Measurements from ENCODE around the gene SDHA.
"Not testable (repeated sequence)": the region's sequence is repeated elsewhere in the genome, so short reads cannot be mapped to it uniquely, and the experiment has no call there.

DNA sequence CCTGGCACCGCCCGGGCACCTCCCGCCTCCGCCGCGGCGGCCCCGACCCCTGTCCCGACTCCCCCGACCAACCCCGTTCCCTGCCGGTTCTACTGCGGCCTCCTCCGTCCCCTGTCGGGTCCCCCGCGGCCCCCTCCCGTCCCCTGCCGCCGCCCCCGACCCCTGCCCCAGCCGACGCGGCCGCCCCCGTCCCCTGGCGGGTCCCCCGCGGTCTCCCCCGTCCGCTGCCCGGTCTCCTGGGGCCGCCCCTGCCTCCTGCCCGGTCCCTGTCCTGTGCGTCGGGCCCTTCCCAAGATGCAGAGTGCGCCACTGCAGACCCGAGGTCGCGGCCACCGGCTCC, 53.7 kb downstream of the SDHA start:
- TF ChIP-seq CHD4 (IDR thresholded peaks at IDR 0.05; ENCODE audit: borderline replicate concordance, low read length) = not testable (repeated sequence)
- TF ChIP-seq, protein P1, sequence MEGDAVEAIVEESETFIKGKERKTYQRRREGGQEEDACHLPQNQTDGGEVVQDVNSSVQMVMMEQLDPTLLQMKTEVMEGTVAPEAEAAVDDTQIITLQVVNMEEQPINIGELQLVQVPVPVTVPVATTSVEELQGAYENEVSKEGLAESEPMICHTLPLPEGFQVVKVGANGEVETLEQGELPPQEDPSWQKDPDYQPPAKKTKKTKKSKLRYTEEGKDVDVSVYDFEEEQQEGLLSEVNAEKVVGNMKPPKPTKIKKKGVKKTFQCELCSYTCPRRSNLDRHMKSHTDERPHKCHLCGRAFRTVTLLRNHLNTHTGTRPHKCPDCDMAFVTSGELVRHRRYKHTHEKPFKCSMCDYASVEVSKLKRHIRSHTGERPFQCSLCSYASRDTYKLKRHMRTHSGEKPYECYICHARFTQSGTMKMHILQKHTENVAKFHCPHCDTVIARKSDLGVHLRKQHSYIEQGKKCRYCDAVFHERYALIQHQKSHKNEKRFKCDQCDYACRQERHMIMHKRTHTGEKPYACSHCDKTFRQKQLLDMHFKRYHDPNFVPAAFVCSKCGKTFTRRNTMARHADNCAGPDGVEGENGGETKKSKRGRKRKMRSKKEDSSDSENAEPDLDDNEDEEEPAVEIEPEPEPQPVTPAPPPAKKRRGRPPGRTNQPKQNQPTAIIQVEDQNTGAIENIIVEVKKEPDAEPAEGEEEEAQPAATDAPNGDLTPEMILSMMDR (CRISPR knock-in tag; IDR thresholded peaks at IDR 0.05) = not testable (repeated sequence)
- TF ChIP-seq, protein P2, sequence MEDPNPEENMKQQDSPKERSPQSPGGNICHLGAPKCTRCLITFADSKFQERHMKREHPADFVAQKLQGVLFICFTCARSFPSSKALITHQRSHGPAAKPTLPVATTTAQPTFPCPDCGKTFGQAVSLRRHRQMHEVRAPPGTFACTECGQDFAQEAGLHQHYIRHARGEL (CRISPR knock-in tag; IDR thresholded peaks at IDR 0.05) = not testable (repeated sequence)
- TF ChIP-seq, protein P3, sequence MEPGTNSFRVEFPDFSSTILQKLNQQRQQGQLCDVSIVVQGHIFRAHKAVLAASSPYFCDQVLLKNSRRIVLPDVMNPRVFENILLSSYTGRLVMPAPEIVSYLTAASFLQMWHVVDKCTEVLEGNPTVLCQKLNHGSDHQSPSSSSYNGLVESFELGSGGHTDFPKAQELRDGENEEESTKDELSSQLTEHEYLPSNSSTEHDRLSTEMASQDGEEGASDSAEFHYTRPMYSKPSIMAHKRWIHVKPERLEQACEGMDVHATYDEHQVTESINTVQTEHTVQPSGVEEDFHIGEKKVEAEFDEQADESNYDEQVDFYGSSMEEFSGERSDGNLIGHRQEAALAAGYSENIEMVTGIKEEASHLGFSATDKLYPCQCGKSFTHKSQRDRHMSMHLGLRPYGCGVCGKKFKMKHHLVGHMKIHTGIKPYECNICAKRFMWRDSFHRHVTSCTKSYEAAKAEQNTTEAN (CRISPR knock-in tag; conservative IDR thresholded peaks at IDR 0.05) = not testable (repeated sequence)
- TF ChIP-seq, protein P4, sequence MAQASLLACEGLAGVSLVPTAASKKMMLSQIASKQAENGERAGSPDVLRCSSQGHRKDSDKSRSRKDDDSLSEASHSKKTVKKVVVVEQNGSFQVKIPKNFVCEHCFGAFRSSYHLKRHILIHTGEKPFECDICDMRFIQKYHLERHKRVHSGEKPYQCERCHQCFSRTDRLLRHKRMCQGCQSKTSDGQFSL (CRISPR knock-in tag; IDR thresholded peaks at IDR 0.05) = not testable (repeated sequence)
